GM12891 (cell line): ENCODE measurements around the gene KRT6C.

Source experiments
- POLR2A ChIP-seq: IDR thresholded peaks from 2 replicates; pipeline ENCODE4 v1.6.1; 2011; ENCODE audit warnings: low read depth, low read length, control low read depth
- POLR2AphosphoS5 ChIP-seq: IDR thresholded peaks from 2 replicates; pipeline ENCODE4 v1.6.1; 2011; ENCODE audit warnings: low read depth, low read length, control low read depth
- SPI1 ChIP-seq: IDR thresholded peaks from 2 replicates; pipeline ENCODE4 v1.6.1; 2011; ENCODE audit warnings: low read depth, low read length, control low read depth
- TAF1 ChIP-seq: IDR thresholded peaks from 2 replicates; pipeline ENCODE4 v1.6.1; 2011; ENCODE audit warnings: low read depth, low read length, control low read depth

GRCh38 chr12:52425466-52425865, 48.1 kb downstream of the KRT6C start:
- no peak for TF ChIP-seq POLR2A
- TF ChIP-seq POLR2AphosphoS5: no peak
- TF ChIP-seq TAF1: no peak
- no peak for TF ChIP-seq SPI1
